ENCODE results near the gene ABLIM2. TPM values are rescaled to one million over a fixed set of nuclear protein-coding genes. Genes with fewer than 3 reads are reported as not detected.

Gene ABLIM2
- total and polyA plus RNA-seq, 3 donors from 2014 or later: 5.2 to 7.5 (median 6.9) TPM

DNA sequence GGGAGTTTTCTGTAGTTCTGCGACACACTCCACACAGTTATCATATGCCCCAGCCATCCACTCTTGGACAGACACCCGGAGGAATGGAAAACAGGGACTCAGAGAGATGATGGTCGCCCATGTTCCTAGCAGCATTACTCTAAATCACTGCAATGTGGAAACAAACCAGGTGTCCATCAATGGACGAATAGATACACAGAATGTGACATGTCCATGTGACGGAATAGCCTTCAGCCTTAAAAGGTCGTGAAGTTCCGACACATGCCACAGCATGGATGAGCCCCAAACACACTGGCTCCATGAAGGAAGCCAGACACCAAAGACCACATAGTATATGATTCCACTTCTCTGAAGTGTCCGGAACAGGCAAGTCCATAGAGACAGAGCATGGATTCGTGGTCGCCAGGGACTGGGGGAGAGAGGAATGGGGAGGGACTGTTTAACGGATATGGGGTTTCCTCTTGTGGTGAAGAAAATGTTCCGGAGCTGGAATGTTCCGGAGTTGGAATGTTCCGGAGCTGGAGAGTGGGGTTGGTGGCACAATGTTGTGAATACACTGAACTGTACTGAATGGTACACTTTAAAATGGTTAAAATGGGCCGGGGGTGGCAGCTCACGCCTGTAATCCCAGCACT lies 190.2 kb downstream of the ABLIM2 start:
- H3K27ac ChIP-seq: no peak overlapping the region
- DNase-seq: no peak
- no peaks in the 10 kb centered on the region for H3K4me1 ChIP-seq
- TF ChIP-seq, protein P1, sequence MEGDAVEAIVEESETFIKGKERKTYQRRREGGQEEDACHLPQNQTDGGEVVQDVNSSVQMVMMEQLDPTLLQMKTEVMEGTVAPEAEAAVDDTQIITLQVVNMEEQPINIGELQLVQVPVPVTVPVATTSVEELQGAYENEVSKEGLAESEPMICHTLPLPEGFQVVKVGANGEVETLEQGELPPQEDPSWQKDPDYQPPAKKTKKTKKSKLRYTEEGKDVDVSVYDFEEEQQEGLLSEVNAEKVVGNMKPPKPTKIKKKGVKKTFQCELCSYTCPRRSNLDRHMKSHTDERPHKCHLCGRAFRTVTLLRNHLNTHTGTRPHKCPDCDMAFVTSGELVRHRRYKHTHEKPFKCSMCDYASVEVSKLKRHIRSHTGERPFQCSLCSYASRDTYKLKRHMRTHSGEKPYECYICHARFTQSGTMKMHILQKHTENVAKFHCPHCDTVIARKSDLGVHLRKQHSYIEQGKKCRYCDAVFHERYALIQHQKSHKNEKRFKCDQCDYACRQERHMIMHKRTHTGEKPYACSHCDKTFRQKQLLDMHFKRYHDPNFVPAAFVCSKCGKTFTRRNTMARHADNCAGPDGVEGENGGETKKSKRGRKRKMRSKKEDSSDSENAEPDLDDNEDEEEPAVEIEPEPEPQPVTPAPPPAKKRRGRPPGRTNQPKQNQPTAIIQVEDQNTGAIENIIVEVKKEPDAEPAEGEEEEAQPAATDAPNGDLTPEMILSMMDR (IDR thresholded peaks at IDR 0.05): no peak
- TF ChIP-seq POLR2A (IDR thresholded peaks at IDR 0.05): no peak
- H3K27me3 ChIP-seq: no peaks in the 10 kb centered on the region
- intact Hi-C loops (cut with DNase I; ENCODE audit: low total_unique reads): no loop called here
- H3K36me3 ChIP-seq (ENCODE audit: low read depth, missing control alignments): no peaks in the 10 kb centered on the region
- H3K4me3 ChIP-seq: no peak overlapping the region
- no peaks in the 10 kb centered on the region for H3K9me3 ChIP-seq
- 79 to 82% methylated on average over 16 of the region's 16 CpGs for WGBS, 2 donors

DNA sequence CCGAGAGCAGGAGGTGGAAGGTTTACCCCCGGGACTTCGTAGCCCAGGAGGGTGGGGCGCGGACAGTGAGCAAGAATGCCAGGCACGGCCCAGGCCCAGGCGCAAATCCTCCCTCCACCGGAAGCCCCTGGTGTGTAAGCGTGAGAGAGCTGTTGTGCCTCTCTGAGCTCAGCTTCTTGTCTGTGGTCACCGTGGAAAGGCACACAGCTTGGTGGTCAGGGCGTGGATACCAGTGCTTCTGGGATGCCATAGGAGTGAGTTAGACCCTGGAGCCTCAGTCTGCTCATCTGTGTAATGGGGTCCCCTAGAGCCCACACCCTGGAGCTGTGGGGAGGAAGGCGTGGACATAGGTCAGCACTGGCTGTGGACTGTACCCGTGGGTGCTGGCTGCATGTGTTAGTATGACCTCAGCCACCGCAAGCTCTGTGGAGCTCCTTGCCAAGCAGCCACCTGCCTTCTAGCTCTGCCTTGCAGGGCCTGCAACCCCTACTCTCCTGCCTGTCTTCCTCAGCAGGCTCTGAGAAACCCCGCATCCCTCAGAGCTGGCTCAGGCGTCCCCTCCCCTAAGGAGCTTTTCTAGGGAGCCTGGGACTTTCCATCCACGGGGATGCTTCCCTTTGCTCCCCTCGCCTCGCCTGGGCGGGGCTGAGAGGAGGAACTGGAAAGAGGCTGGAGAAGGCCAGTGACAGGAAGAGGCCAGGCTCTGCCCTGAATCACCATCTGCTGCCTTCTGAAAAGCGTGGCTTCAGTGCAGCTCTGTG lies 190.9 kb downstream of the ABLIM2 start:
- no peaks in the 10 kb centered on the region for H3K4me1 ChIP-seq

DNA sequence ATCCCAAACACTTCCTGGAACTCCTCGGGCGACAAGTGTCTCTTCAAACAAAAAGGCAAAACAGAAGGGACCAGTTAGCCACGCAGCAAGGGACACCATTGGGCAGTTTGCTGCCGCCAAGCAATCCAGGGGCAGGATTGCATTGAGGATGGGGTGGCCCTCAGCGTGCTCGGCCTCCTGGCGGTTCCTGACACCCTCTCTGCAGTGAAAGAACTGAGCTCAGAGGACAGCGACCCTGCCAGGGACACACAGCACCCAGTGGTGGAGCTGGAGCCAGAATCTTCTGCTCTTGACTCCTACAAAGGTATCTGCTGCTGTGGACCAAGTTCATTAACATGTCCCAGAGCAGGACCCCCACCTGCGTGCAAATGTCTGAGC lies 191.6 kb downstream of the ABLIM2 start:
- Histone ChIP-seq H3K4me1 (no peaks in the 10 kb centered on the region), H3K4me3 (no peak overlapping the region), H3K9me3 (no peaks in the 10 kb centered on the region), H3K36me3 (ENCODE audit: low read depth, missing control alignments) (no peaks in the 10 kb centered on the region), H3K27me3 (no peaks in the 10 kb centered on the region), H3K27ac (no peak overlapping the region)
- no peak for TF ChIP-seq POLR2A (IDR thresholded peaks at IDR 0.05)
- TF ChIP-seq, protein P1 (IDR thresholded peaks at IDR 0.05): no peak
- 81 to 85% methylated on average over 7 to 9 of the region's 9 CpGs for WGBS, 2 donors
- intact Hi-C loops (cut with DNase I; ENCODE audit: low total_unique reads): no loop called here
- no peak for DNase-seq

More for the DNA sequence above, 190.9 kb downstream of the ABLIM2 start:
- intact Hi-C loops (cut with DNase I; ENCODE audit: low total_unique reads): no loop called here
- Histone ChIP-seq H3K9me3 (no peaks in the 10 kb centered on the region), H3K27me3 (no peaks in the 10 kb centered on the region), H3K4me3 (no peak overlapping the region), H3K36me3 (ENCODE audit: low read depth, missing control alignments) (no peaks in the 10 kb centered on the region), H3K27ac (no peak overlapping the region)
- no peak for DNase-seq
- TF ChIP-seq, protein P1 (IDR thresholded peaks at IDR 0.05): no peak
- no peak for TF ChIP-seq POLR2A (IDR thresholded peaks at IDR 0.05)
- WGBS, 2 donors: 86 to 89% methylated on average over 14 to 21 of the region's 21 CpGs

DNA sequence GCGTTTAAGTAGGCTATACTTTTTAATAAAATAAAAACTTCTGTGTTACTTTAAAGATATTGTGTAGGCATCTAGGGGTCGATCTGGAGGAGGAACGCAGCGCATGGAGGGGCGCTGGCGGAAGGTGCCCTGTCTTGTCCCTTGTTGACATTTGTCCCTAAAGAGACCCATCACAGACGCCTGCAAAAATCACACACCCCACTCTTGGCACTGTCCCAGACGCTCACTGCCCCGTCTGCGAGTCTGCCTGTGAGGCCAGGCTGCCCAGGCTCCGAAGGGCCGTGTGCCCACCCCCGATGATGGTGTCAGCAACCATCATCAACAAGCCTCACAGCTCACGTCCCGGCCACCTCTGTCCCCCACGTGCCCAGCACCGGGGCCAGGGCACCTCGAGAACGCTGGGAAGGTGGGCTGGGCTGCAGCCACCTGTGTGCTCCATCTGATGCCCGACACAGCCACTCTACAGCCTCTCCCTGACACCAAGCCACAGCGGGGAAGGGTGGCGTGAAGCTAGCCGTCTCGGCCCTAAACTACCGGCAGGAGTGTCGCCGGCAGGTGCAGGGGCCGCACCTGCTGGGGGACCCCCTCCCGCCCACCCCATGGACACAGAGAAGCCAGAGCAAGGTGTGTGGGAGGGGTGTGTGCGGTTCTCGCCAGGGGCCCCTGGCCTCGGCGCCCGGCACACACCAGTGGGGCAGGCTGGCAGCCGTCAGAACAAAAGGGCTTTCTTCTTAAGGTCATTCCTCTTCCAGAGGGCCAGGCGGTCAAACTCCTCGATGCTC lies 192.1 kb downstream of the ABLIM2 start:
- Histone ChIP-seq H3K27ac (no peak overlapping the region), H3K4me3 (no peak overlapping the region), H3K27me3 (no peaks in the 10 kb centered on the region), H3K9me3 (no peaks in the 10 kb centered on the region), H3K4me1 (no peaks in the 10 kb centered on the region), H3K36me3 (ENCODE audit: low read depth, missing control alignments) (no peaks in the 10 kb centered on the region)
- no peak for DNase-seq
- intact Hi-C loops (cut with DNase I; ENCODE audit: low total_unique reads): no loop called here
- TF ChIP-seq, protein P1 (IDR thresholded peaks at IDR 0.05): no peak
- 91 to 92% methylated on average over 17 to 37 of the region's 37 CpGs for WGBS, 2 donors
